HG03060 (cell line): Measurements from ENCODE around the gene MCC.

Experiments
- ATAC-seq: cut with Tn5 transposase; IDR thresholded peaks from one replicate; pipeline ENCODE4 v1.9.1; 2021; ENCODE audit warnings: low read depth, moderate number of reproducible peaks; ENCODE audit not compliant: unreplicated experiment

The MCC gene

GRCh38 chr5:113071401-113071800, 416.9 kb downstream of the MCC start:
- no peak for ATAC-seq

GRCh38 chr5:113070901-113071300, 417.4 kb downstream of the MCC start:
- no peak for ATAC-seq

DNA sequence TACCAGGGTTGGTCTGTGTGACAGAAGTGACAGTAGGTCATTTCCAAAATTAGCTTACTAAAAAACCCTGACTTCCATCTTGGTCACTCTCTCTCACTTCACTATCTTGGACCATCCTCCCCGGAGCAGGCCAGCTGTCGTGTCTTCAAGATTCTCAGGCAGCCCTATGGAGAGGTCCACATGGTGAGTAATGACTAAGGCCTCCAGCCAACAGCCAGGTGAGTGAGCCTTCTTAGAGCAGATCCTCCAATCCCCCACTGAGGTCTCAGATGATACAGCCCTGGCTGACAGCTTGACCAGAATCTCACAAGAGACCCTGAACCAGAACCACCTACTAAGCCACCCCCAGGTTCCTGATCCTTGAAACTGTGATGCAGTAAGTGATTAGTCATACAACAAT, 419.7 kb downstream of the MCC start:
- ATAC-seq = no peak

- no peak for ATAC-seq
These were observed 420.5 kb downstream of the MCC start for GRCh38 chr5:113067635-113068344.

- ATAC-seq = no peak
These were observed 422.6 kb downstream of the MCC start for GRCh38 chr5:113065626-113066025.

- ATAC-seq = no peak
These were observed 423.4 kb downstream of the MCC start for GRCh38 chr5:113064806-113065205.

DNA sequence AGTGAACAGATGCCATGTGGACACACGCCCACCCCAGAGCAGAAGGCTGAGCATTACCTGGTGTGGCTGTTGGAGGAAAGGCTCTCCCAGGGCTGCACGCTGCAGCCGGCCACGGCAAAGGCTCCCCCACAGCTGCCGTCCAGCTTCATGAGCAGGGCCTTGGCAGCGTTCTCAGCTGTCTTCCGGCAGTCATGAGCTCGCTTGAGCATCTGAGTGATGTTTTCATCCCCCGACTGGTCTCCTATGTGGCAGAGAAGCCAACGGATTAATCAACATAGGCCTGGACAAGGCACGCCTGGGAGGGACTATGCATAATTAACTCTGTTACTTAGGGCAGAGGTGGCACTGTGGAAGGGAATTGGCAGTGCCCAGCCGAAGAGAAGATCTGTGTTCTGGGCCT, 424.3 kb downstream of the MCC start:
- no peak for ATAC-seq

DNA sequence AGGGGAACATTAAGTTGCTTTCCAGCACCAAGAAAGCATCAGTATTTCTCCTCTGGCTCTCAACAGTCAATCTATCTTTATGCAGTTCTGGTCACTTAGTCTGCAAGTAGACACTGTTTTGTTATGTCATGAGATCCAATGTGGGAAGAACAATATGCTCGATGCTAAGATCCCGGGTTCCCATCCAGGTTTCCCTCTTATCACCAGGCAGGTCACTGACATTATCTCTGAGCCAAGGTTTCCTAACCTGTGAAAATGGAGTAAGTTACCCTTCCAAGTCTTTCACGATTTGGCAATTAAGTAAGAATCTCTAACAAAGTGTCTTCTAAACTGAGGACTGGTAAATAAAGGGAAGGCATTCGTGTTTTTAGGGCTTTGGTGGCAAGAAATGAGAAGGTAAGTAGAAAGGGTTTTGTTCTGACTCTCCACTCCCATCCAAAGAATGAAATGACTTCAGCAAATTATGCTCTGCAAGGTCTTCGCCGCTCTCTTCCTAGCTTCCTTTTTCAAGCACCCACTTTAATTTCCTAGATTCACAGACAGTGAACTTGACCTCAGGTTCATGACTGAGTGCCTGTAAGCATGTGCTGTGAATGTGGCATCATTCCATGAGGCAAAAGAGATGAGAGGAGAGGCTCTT, 425.3 kb downstream of the MCC start:
- ATAC-seq = no peak

- no peak for ATAC-seq
These were observed 426.1 kb downstream of the MCC start for GRCh38 chr5:113061846-113062780.

DNA sequence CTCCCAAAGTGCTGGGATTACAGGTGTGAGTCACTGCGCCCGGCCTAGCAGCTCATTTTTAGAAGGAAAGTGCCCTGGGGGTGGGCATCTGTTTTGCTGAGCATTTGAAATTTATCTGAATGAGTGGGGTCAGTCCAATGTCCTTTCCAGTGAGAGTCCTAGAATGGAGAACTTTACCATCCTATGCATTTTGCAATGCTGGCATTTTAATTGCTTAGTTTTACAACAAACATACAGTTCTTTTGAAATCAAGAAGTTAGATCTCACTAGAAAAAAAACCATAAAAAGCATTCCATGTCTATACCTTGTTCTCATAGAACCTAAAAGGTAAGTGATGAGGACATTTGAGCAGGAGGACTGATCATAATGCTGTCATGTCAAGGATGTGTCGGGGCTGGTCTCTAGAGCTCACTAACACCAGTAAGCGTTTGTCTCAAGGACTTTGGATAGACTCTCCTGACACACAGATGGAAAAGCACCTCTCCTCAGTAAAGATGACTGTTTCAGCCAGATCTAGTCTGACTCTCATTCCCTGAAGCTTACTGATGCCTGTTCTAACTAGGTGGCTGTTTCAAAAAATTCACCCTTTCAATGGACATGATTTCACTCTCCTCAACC, 427.7 kb downstream of the MCC start:
- no peak for ATAC-seq

DNA sequence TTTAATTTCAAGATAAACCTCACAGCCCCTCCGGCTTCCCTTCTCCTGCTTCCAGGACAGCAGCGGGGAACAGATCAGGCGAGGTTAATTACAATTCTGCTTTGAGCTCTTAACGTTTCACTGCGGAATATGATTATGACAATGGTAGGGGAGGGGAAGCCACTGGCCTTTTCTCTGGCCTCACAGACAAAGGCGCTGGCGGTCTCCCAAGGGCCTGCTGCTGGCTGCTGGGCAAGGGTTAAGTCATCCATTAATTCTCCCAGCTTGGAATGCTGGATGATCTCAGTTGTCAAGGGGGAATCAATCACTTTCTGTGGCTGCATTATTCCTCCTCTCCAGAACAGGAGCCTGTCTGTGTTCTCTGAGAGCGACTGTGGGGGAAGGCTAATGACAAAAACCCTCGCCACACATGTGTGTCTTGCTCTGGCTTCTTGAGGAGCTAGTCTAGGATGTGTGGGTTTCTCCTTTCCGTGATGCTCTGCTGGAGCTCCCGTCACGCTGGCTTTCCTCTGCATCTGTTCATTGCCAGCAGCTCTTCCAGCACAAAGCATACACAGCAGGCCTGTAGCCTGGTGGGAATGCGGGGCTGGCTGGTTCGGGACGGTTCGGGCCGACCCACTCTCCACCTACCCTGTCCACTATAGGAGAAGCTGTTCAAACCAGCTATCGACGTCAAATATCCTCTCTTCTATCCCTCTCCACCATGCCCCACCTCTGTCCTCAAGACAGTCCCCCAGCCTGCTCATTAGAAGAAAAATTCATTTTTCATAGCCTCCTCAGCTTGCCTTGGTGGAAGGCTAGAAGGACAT, 428.8 kb downstream of the MCC start:
- no peak for ATAC-seq

DNA sequence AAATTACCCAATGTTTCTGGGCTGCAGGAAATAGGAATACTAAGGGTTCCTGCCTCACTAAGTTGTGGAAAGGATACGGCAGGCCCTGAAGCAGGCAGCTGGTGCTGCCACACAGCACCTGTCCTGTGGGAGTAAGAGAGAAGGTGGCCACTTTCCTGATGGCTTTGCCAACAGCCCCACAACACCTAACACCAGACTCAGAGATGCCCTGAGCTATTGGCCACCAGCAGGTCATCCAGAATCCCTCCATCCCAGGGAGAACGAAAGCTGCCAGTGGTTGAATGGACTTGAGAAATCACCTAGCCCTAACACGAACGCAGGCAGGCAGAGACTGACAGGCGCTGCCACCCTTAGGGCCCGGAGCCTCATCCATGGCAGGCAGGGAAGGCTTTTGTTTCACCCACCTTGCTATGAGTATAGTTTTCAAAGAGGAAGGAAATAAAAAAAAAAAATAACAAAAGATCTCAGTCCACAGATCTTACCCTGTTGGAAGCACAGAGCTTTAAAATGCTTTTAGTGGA, 429.5 kb downstream of the MCC start:
- no peak for ATAC-seq

GRCh38 chr5:113058269-113058668, 430.0 kb downstream of the MCC start:
- ATAC-seq = no peak

DNA sequence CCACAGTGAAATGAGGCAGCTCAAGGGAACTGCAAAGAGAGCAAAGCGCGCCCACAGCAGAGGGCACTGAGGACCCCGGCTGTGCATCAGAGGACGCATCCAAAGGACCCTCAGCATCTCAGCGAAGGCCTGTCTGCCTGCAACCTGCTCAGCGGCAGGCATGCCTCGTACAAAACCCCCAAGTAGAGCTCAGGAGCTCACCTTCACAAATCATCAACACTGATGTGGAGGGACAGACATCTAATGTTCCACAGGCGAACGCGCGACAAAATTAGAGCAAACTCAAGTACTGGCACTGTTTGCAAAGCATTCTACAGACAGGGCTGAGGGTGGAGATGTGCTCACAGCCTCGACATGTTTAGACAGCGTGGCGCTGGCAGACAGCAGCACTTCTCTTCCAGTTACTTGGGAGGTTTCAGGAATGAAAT, 430.7 kb downstream of the MCC start:
- no peak for ATAC-seq

DNA sequence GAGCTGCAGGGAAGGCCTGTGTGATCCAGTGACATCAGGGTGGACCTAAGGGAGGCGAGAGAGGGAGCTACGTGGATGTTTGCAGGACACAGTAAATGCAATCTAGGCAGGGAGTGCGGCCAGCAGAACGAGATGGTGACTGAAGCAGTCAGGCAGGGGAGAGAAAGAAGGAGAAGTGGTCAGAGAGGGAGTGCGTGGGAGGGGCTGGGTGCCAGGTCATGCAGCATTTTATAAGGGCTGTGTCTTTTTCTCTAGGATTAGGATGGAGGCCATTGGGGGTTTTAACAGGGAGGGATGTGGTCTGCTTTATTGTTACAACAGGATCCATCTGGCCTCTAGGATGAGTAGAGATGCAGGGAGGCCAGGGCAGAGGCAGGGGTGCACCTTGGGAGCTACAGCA, 431.3 kb downstream of the MCC start:
- no peak for ATAC-seq

DNA sequence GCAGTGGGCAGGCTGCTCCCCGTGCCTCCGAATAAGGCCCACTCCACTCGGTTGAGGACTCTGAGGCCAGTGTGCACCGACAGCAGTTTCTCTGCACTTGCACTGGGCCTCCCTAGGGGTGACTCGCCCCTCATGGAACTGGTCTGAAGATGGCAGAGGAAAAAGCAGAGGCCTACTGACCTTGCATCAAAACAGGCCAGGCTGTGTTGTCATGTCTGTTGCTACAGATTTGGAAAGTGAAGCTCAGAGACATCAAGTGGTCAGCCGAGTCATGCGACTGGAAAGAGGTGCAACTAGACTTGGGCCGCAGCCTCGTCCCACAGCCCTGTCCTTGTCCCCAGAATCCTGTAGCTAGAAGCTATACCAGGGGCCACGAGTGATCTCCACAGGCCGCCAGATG, 433.4 kb downstream of the MCC start:
- no peak for ATAC-seq

DNA sequence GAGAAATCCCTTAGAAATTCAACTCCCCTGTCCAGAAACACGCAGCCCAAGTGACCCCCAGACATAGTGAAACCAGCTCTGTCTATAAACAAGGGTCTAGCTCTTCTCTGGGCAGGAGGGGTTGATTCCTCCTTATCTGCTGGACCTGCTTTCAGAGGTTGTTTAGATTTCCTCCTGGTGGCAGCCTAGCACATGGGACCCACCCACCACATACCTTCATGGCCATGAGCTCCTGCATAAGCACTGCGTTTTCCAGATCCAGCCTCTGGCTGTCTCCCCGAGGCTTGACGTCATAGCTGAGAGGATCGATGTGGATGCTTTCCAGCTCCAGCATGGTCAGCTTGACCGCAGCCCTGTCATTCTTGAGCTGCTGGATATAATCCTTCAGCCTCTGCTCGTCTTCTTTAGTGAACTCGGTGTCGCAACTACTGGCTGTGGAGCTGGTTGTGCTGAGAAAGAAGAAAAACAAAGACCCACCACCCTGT, 434.7 kb downstream of the MCC start:
- no peak for ATAC-seq

- ATAC-seq = no peak
These were observed 436.0 kb downstream of the MCC start for GRCh38 chr5:113052041-113052795.
